ENCODE data around the gene STAC2. TPM values are rescaled to one million over a fixed set of nuclear protein-coding genes. Genes with fewer than 3 reads are reported as not detected.

Gene STAC2
- total and polyA plus RNA-seq, 5 donors: 2.5 to 6.9 (median 3.6) TPM

DNA sequence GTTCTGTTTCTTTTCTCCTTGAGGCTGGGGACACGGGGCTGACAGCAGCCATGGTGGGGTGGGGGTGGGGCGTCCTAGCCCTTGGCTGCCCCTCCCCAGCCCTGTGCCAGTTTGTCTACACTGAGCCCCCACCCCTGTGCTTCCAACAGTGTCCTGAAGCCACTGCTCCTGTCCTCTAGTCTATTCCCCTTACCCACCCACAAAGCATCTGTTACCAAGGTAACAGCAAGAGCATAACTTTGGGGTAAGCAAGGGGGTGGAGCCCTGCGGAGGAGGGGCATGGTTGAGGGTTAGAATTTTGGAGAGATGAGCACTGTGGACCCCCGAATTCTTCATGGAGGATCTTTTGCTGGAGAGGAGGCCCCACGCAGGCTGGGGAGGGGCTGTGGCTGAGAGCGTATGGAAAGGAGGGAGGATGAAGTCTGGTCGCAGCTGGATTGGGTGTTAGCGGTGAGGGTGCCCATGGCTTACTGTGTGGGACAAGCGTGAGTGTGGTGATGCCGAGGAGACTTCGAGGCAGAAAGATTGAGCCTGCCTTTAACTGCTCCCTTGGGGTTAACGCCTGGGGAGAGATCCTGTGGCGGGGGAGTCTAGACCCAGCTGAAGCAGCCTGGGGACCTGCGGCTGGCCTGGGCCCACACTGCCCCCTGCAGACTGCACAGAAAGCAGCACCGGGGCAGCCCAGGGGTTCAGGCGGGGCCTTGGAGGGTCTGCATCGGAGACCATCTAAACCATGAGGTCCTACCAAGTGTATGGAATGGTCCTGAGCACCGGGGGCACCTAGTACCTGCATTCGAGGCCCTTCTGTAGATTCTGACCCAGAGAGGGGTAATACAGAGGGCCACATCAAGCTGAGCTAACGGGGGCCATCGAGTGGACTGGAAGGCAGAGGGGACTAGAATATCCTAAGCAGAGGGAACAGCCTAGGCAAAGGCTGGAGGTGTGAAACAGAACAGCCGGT, 6.1 kb upstream of the STAC2 start:
- Histone ChIP-seq H3K9me3 (ENCODE audit: control insufficient read depth, low read length) (no peaks in the 10 kb centered on the region), H3K4me1 (ENCODE audit: control insufficient read depth, insufficient read depth, low read length) (no peaks in the 10 kb centered on the region), H3K4me3 (ENCODE audit: low read length) (no peak overlapping the region), H3K27ac (ENCODE audit: low read length) (no peak overlapping the region), H3K27me3 (ENCODE audit: control insufficient read depth, insufficient read depth) (no peaks in the 10 kb centered on the region)
- ATAC-seq: peak; percentile 75 to 78
- WGBS: 9% methylated on average over 22 of the region's 22 CpGs
- intact Hi-C loops (cut with DNase I): loop anchor here in 2 of 4 donors (10.0 kb wide), 2 partner anchors 67 to 247 kb away; partner anchors contain the start of gene ARL5C (in 1 of the 2)
- DNase-seq: peak in 2 of 3 donors; percentile 76 to 78

DNA sequence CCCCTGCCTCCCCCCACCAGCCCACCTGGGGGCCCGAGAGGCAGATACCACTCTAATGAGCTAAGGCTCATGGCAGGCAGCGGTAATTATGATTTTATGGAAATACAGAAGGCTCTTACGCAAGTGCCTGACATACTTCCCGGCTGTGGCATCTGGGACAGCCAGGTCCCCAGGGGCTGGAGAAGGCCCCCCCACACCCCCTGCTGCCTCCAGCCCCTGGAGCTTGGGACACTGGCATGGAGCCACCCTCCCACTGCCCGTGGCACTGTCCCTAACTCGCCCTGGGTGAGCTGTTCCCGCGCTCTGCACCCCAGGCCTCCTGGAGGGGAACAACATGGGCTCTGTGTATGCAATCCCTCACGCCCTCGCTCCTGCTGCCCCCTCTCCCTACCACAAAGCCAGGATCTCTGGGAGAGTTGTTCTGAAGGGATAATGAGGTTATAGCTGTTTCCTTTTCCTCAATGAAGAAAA, 5.4 kb upstream of the STAC2 start:
- Histone ChIP-seq H3K9me3 (ENCODE audit: control insufficient read depth, low read length) (no peaks in the 10 kb centered on the region), H3K4me1 (ENCODE audit: control insufficient read depth, insufficient read depth, low read length) (no peaks in the 10 kb centered on the region), H3K27ac (ENCODE audit: low read length) (no peak overlapping the region), H3K4me3 (ENCODE audit: low read length) (no peak overlapping the region), H3K27me3 (ENCODE audit: control insufficient read depth, insufficient read depth) (no peaks in the 10 kb centered on the region)
- WGBS: 46% methylated on average over 10 of the region's 10 CpGs
- ATAC-seq (peak in 1 of 2 donors; percentile 32), DNase-seq (no peak)
- intact Hi-C loops (cut with DNase I): loop anchor here in 2 of 4 donors (10.0 kb wide), 2 partner anchors 66 to 246 kb away; partner anchors contain the start of gene ARL5C (in 1 of the 2)

DNA sequence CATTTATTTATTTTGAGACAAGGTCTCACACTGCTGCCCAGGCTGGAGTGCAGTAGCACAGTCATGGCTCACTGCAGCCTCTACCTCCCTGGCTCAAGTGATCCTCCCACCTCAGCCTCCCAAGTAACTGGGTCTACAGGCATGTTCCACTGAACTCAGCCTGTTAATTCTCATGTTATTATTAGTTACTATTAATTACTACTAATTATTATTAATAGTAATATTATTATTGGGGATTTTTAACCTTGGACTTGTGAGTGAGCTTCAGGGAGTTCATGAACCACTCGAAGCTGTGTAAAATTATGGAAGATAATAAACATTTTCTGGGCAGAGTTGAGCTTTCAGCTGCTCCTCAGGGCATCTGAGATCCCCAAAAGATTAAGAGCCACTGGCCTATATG, 4.6 kb upstream of the STAC2 start:
- Histone ChIP-seq H3K4me3 (ENCODE audit: low read length) (no peak overlapping the region), H3K4me1 (ENCODE audit: control insufficient read depth, insufficient read depth, low read length) (no peaks in the 10 kb centered on the region), H3K9me3 (ENCODE audit: control insufficient read depth, low read length) (no peaks in the 10 kb centered on the region), H3K27me3 (ENCODE audit: control insufficient read depth, insufficient read depth) (no peaks in the 10 kb centered on the region), H3K27ac (ENCODE audit: low read length) (no peak overlapping the region)
- ATAC-seq (no peak), DNase-seq (no peak)
- WGBS: 82% methylated on average over 1 of the region's 1 CpG
- intact Hi-C loops (cut with DNase I): loop anchor here in 2 of 4 donors (10.0 kb wide), 2 partner anchors 66 to 246 kb away; partner anchors contain the start of gene ARL5C (in 1 of the 2)

DNA sequence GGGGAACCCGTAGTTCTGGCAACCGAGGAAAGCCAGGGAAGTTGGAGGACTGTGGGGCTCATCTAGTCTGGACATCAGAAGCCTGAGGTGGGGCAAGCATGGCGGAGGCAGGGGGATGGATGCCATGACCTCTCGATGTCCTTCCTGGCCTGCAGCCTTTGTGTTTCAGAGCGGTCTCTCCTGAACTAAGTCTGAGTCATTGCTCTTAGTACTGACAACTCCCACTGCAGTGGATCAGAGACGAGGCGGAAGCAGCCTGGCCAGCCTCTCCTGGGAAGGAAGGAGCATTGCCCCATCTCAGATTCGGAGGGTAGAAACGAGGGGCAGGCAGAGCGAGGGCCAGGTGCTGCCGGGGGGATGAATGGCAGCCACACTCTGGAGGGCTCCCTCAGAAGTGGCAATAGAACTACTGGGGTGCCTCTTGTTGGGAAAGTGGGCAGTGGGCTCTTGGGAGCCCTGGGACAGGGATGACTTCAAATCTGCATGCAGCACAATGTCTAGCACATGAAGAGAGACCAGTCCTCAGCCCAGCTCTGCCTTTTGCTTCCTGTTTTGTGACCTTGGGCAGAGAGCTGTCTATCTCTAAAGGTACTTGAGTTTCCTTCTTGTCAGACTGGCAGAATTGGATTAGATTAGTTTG, 3.6 kb upstream of the STAC2 start:
- Histone ChIP-seq H3K9me3 (ENCODE audit: control insufficient read depth, low read length) (no peaks in the 10 kb centered on the region), H3K4me3 (ENCODE audit: low read length) (no peak overlapping the region), H3K27ac (ENCODE audit: low read length) (no peak overlapping the region), H3K27me3 (ENCODE audit: control insufficient read depth, insufficient read depth) (no peaks in the 10 kb centered on the region), H3K4me1 (ENCODE audit: control insufficient read depth, insufficient read depth, low read length) (peaks cover 4% of the 10 kb centered on the region)
- ATAC-seq (no peak), DNase-seq (no peak)
- intact Hi-C loops (cut with DNase I): no loop called here
- 59% methylated on average over 11 of the region's 11 CpGs for WGBS

DNA sequence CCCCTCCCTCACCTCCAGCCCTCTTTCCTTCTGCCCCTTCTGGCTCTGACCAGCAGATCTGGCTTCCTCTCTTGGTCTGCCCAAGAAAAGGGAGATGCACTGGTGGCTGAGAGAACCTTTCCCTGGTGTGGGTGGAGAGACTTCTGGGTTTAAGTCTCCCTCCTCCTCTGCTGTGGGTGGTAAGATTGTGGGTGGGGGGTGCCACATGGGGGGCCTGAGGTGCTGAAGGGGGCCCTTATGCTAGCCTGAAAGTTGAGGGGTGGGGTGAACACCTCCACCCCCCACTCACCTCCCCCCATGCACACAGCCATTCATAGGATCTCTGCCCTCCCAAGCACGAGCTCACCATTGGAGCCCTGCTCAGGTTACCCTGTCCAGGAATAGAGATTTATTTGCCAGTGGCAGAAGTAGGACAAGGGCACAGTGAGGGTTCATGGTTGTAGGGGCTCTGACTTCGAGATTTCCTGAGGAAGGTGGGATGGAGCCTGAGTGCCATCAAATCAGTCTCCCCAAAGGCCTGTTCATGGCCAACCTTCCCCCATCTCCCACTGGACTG, 1.7 kb upstream of the STAC2 start:
- WGBS: 74% methylated on average over 2 of the region's 2 CpGs
- Histone ChIP-seq H3K27me3 (ENCODE audit: control insufficient read depth, insufficient read depth) (no peaks in the 10 kb centered on the region), H3K4me3 (ENCODE audit: low read length) (no peak overlapping the region), H3K9me3 (ENCODE audit: control insufficient read depth, low read length) (no peaks in the 10 kb centered on the region), H3K27ac (ENCODE audit: low read length) (no peak overlapping the region), H3K4me1 (ENCODE audit: control insufficient read depth, insufficient read depth, low read length) (peaks cover 4% of the 10 kb centered on the region)
- ATAC-seq (no peak), DNase-seq (no peak)
- intact Hi-C loops (cut with DNase I): no loop called here

DNA sequence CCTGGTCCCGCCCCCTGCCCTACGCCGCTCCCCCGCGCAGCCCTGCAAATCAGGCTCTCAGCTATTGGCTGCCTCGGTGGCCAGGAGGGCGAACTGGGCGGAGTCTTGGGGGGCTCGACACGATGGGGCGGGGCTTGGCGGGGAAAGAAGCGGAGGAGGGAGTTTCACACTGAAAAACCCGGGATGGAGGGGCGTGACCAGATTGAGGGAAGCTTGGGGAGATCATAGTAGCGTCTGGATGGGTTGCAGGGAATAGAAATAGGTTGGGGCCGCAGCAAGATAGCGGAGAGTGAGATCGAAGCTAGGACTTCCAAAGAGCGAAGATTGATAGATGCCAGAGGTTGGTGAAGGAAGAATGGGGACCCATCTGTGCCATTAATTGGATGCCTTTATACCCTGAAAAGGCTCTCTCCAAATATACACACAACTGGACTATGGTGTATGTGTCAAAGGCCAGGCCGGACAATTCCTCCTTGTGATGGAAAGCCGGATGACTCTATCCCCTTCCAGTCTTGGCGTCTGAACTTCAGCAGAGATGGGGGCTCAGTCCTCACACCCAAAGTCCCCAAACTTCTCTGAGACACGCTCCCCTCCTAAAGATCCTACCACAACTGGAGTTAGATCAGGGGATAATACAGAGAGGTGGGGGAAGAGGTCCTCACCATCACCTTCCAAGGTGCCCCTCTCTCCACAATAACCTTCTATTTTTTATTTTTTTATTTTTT, 376 bp upstream of the STAC2 start:
- Histone ChIP-seq H3K4me1 (ENCODE audit: control insufficient read depth, insufficient read depth, low read length) (peaks cover 4% of the 10 kb centered on the region), H3K27ac (ENCODE audit: low read length) (no peak overlapping the region), H3K9me3 (ENCODE audit: control insufficient read depth, low read length) (no peaks in the 10 kb centered on the region), H3K4me3 (ENCODE audit: low read length) (peak overlapping the region; percentile 58), H3K27me3 (ENCODE audit: control insufficient read depth, insufficient read depth) (no peaks in the 10 kb centered on the region)
- intact Hi-C loops (cut with DNase I): no loop called here
- ATAC-seq: peak; percentile 82 to 86
- 12% methylated on average over 24 of the region's 24 CpGs for WGBS
- peak; percentile 84 to 89 (median 89) for DNase-seq

DNA sequence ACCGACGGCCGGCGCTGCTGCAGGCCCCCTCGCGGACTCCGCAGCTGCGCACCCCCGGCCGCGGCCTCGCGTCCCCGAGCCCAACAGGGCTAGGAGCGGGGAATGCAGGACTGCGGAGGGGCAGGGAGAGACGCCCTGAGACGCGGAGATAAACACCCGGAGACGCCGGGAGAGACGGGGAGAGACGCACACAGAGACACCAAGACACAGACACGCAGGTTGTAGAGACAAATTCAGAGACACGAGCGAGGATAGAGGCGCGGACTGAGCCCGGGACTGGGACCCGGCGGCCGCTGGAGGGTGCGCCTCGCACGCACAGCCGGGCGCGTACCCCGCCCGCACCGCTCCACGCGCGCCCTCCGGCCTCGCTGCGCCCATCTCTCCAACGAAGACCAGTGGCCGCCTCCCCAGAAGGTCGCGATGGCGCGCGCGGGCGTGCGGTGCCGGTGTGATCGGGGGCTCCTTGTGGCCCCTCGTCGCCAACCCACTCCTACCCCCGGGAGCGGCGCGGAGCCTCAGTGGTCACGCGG, 902 bp downstream of the STAC2 start:
- DNase-seq: no peak
- 2% methylated on average over 68 of the region's 68 CpGs for WGBS
- intact Hi-C loops (cut with DNase I): no loop called here
- peak; percentile 13 to 43 for ATAC-seq
- Histone ChIP-seq H3K9me3 (ENCODE audit: control insufficient read depth, low read length) (no peaks in the 10 kb centered on the region), H3K27ac (ENCODE audit: low read length) (no peak overlapping the region), H3K27me3 (ENCODE audit: control insufficient read depth, insufficient read depth) (no peaks in the 10 kb centered on the region), H3K4me1 (ENCODE audit: control insufficient read depth, insufficient read depth, low read length) (peaks cover 4% of the 10 kb centered on the region), H3K4me3 (ENCODE audit: low read length) (peak overlapping the region; percentile 58)

DNA sequence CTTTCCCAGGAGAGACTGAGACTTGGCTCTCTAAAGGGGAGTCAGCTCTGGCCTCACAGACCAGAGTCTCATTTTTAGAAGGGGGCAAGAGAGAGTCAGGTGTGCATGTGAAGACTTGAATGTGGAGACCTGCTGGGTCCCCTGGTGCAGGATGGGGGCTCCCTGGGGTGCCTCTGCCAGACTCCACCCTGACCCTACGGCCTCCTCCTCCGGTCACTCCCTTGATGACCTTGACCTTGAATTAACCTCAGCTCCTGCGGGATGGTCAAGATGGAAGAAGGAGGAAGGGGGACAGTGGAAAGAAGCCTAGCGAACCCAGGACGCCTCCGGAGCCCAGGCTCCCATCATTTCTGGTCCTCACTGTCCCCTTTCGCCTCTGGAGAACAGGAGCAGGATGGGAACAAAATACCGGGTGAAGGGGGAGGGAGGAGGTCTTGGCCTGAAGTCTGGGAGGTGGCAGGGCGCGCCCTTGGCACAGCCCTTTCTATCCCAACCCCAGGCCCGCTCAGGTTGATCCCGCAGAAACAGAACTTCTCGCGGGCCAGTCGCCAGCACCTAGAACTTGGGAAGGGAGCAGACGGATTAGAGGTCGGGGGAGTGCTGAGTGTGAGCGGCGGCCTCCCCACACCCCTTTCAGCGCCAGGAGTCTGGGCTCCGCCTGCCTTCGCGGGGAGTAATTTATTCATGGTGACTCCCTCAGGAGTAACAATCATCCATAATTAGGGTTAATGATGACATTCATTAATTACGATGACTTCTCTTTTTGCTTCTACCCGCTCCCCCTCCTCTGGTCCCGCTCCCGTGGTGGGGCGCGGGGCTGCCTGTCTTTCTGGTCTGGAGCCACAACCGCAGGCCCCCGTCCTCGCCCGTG, 1.6 kb downstream of the STAC2 start:
- 46% methylated on average over 33 of the region's 33 CpGs for WGBS
- DNase-seq (no peak), ATAC-seq (no peak)
- Histone ChIP-seq H3K27me3 (ENCODE audit: control insufficient read depth, insufficient read depth) (no peaks in the 10 kb centered on the region), H3K4me1 (ENCODE audit: control insufficient read depth, insufficient read depth, low read length) (peaks cover 4% of the 10 kb centered on the region), H3K4me3 (ENCODE audit: low read length) (no peak overlapping the region), H3K9me3 (ENCODE audit: control insufficient read depth, low read length) (no peaks in the 10 kb centered on the region), H3K27ac (ENCODE audit: low read length) (no peak overlapping the region)
- intact Hi-C loops (cut with DNase I): no loop called here

DNA sequence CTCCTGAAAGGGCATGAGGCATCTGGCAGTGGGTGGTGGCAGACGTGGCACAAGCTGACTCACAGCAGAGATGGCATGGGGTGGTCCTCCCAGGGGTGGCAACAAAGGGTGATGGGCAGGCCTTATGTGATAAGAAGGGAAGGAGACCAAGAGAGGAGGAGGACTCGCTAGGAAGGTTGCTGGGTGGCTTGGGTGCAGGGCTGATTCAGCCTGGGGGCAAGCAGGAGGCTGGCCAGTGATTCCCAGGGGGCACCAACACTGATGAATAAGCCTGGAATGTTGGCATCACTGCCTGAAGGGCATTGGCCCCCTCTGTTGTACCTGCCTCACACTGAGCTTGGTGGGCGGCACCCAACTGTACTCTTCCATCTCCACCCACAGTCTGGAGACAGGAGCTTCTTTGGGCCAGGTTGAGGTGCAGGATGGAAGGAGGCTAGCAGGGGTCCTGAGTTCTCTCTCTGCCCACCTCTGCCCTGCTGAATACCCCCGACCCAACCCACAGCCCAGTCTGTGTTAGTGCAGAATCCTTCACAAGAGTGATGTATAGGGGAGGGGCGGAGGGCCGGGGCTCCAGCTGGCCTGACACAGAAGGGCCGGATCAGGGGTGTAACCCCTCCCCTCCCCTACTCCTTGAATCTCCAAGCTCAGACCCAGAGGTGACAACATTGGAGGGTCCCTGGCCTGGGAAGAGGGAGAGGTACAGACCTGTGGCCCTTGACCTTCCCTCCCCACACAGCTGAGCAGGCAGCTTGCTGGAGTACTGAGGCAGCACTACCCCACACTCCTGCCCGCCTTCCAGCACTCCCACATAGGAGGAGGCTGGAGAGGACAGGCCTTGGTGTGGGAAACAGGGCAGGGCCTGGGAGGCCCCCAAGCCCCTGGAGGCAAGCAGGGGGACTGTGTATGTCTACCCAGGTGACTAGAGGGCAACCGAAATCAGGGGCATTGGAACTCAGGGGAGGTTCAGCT, 2.6 kb downstream of the STAC2 start:
- H3K9me3 ChIP-seq (ENCODE audit: control insufficient read depth, low read length): no peaks in the 10 kb centered on the region
- DNase-seq: no peak
- no peak for ATAC-seq
- no peak overlapping the region for H3K4me3 ChIP-seq (ENCODE audit: low read length)
- H3K27me3 ChIP-seq (ENCODE audit: control insufficient read depth, insufficient read depth): no peaks in the 10 kb centered on the region
- 81% methylated on average over 9 of the region's 9 CpGs for WGBS
- intact Hi-C loops (cut with DNase I): no loop called here
- H3K4me1 ChIP-seq (ENCODE audit: control insufficient read depth, insufficient read depth, low read length): peaks cover 4% of the 10 kb centered on the region
- no peak overlapping the region for H3K27ac ChIP-seq (ENCODE audit: low read length)

Data from right cardiac atrium (tissue), 5 donors.